EH (cell line): ENCODE results near the gene GPATCH4.
"Not testable (repeated sequence)": the region's sequence is repeated elsewhere in the genome, so short reads cannot be mapped to it uniquely, and the experiment has no call there.

Experiments
- DNase-seq: peaks from one replicate; pipeline ENCODE4 v3.0.0-alpha.2; 2015; ENCODE audit warnings: low read depth

Gene GPATCH4

GRCh38 chr1:156626079-156626438, 24.8 kb upstream of the GPATCH4 start:
- DNase-seq = no peak

GRCh38 chr1:156625436-156626078, 24.3 kb upstream of the GPATCH4 start:
- DNase-seq = peak; percentile 44

GRCh38 chr1:156624814-156625435, 23.6 kb upstream of the GPATCH4 start:
- DNase-seq = no peak

- peak; percentile 55 for DNase-seq
Measured at GRCh38 chr1:156623946-156624813, 22.9 kb upstream of the GPATCH4 start.

GRCh38 chr1:156622581-156623297, 21.5 kb upstream of the GPATCH4 start:
- no peak for DNase-seq

- DNase-seq = no peak
Measured at GRCh38 chr1:156619582-156619955, 18.3 kb upstream of the GPATCH4 start.

- no peak for DNase-seq
Measured at GRCh38 chr1:156618853-156619581, 17.7 kb upstream of the GPATCH4 start, which contains the start of gene HAPLN2. Gene HAPLN2, plus strand, starts transcription at chr1:156619415. Its CDS starts 4,076 bp downstream, at chr1:156623491.

GRCh38 chr1:156616463-156616862, 15.2 kb upstream of the GPATCH4 start:
- peak; percentile 97 for DNase-seq

- DNase-seq = peak; percentile 51
Measured at GRCh38 chr1:156615946-156616345, 14.7 kb upstream of the GPATCH4 start.

GRCh38 chr1:156612666-156613065, 11.4 kb upstream of the GPATCH4 start:
- DNase-seq = no peak

- not testable (repeated sequence) for DNase-seq
Measured at GRCh38 chr1:156610072-156610471, 8.8 kb upstream of the GPATCH4 start.

- DNase-seq = peak; percentile 37
Measured at GRCh38 chr1:156608981-156609380, 7.7 kb upstream of the GPATCH4 start.

GRCh38 chr1:156608036-156608674, 6.9 kb upstream of the GPATCH4 start:
- DNase-seq = peak; percentile 82

GRCh38 chr1:156607344-156607743, 6.1 kb upstream of the GPATCH4 start:
- not testable (repeated sequence) for DNase-seq

- DNase-seq = no peak
Measured at GRCh38 chr1:156602557-156602993, 1.3 kb upstream of the GPATCH4 start.

- DNase-seq = no peak
Measured at GRCh38 chr1:156601892-156602291, 613 bp upstream of the GPATCH4 start.

GRCh38 chr1:156600733-156601121, 552 bp downstream of the GPATCH4 start:
- no peak for DNase-seq

GRCh38 chr1:156599811-156600210, 1.5 kb downstream of the GPATCH4 start:
- DNase-seq = no peak

- DNase-seq = no peak
Measured at GRCh38 chr1:156598731-156599432, 2.4 kb downstream of the GPATCH4 start.

GRCh38 chr1:156598125-156598524, 3.2 kb downstream of the GPATCH4 start:
- DNase-seq = no peak
